ENCODE results near the gene C12orf56.

GRCh38 chr12:64389154-64389553, 1.4 kb downstream of the C12orf56 start:
- TF ChIP-seq CTCF (IDR thresholded peaks at IDR 0.05 in 2 of 3, conservative IDR thresholded peaks at IDR 0.05 in 1 of 3; ENCODE audit: borderline replicate concordance in 1 of 3, insufficient read depth in 1 of 3, low read depth in 2 of 3, low read length in 2 of 3) (no peak), EZH2phosphoT487 (IDR thresholded peaks at IDR 0.05; ENCODE audit: borderline replicate concordance) (no peak), CBX3 (IDR thresholded peaks at IDR 0.05; ENCODE audit: low read depth) (no peak)
